Thoracic aorta (tissue), 2 donors: Measurements from ENCODE around the gene CLASP1. TPM values are rescaled to one million over a fixed set of nuclear protein-coding genes. Genes with fewer than 3 reads are reported as not detected.
"Not testable (repeated sequence)": the region's sequence is repeated elsewhere in the genome, so short reads cannot be mapped to it uniquely, and the experiment has no call there.

ENCODE experiments used
- ATAC-seq: fragments of 150-250 bp; one replicate; pipeline ENCODE4 v1.8.0; 2017; ENCODE audit warnings: low read depth; ENCODE audit not compliant: insufficient number of reproducible peaks, low FRiP score
- DNase-seq: peaks from one replicate; pipeline ENCODE4 v3.0.0-alpha.2; 2020; ENCODE audit warnings: low spot score
- H3K27ac ChIP-seq, 2 donors: fragments of 200-600 bp; sonication (generic); 1 replicate in 1 of 2; 2 replicates in 1 of 2; pipeline ENCODE4 v1.5.1; 2016; ENCODE audit warnings: mild to moderate bottlenecking in 2 of 2, moderate library complexity in 2 of 2
- H3K27me3 ChIP-seq: fragments of 200-600 bp; sonication (generic); replicated peaks from 2 replicates; pipeline ENCODE4 v1.6.0; 2016; ENCODE audit warnings: mild to moderate bottlenecking; ENCODE audit not compliant: insufficient read depth
- H3K36me3 ChIP-seq: fragments of 200-600 bp; sonication (generic); one replicate; pipeline ENCODE4 v1.5.1; 2016
- H3K4me1 ChIP-seq, 2 donors: fragments of 200-600 bp; sonication (generic); 1 replicate in 1 of 2; 2 replicates in 1 of 2; pipeline versions ENCODE4 v1.5.1 to v1.6.0; 2016; ENCODE audit warnings: low read depth in 2 of 2, mild to moderate bottlenecking in 1 of 2; ENCODE audit not compliant: control insufficient read depth in 1 of 2
- H3K4me3 ChIP-seq: fragments of 200-600 bp; sonication (generic); 2 replicates; pipeline ENCODE4 v1.5.1; 2016; ENCODE audit warnings: mild to moderate bottlenecking
- H3K9me3 ChIP-seq: fragments of 200-600 bp; sonication (generic); 2 replicates; pipeline ENCODE4 v1.5.1; 2016
- CTCF ChIP-seq: fragments of 200-600 bp; sonication (generic); IDR thresholded peaks from one replicate; pipeline ENCODE4 v1.5.1; 2019; ENCODE audit warnings: antibody characterized with exemption
- total RNA-seq, 2 donors: library from RNA; depleted of rRNA; stranded (reverse); fragments of >200 nt; gene quantifications; one replicate each; pipeline versions ENCODE4 v1.1.0 to v1.2.3, GENCODE V29; 2016

Gene CLASP1
- total RNA-seq, 2 donors from 2014 or later: 69.7 to 113 TPM

- Histone ChIP-seq H3K4me3 (no peak overlapping the region), H3K27me3 (no peaks in the 10 kb centered on the region), H3K36me3 (no peaks in the 10 kb centered on the region), H3K4me1 (peaks cover 24 to 25% of the 10 kb centered on the region in 2 donors), H3K9me3 (no peaks in the 10 kb centered on the region), H3K27ac (peak overlapping the region; percentile 56 to 77)
- ATAC-seq: peak; percentile 81
- no peak for TF ChIP-seq CTCF
- no peak for DNase-seq
Observed at GRCh38 chr2:121694398-121695170, 45.3 kb upstream of the CLASP1 start.

GRCh38 chr2:121690572-121690971 lies 41.3 kb upstream of the CLASP1 start:
- H3K27ac ChIP-seq, DNase-seq, H3K4me3 ChIP-seq, H3K9me3 ChIP-seq, H3K36me3 ChIP-seq, H3K27me3 ChIP-seq, ATAC-seq: not testable (repeated sequence)
- H3K4me1 ChIP-seq: peaks cover 13 to 15% of the 10 kb centered on the region in 2 donors

GRCh38 chr2:121690095-121690494 lies 40.8 kb upstream of the CLASP1 start:
- H3K27me3 ChIP-seq: no peaks in the 10 kb centered on the region
- DNase-seq (no peak), ATAC-seq (no peak)
- no peaks in the 10 kb centered on the region for H3K9me3 ChIP-seq
- H3K27ac ChIP-seq: no peak overlapping the region
- peaks cover 12 to 13% of the 10 kb centered on the region in 2 donors for H3K4me1 ChIP-seq
- no peak overlapping the region for H3K4me3 ChIP-seq
- no peaks in the 10 kb centered on the region for H3K36me3 ChIP-seq
- TF ChIP-seq CTCF: no peak

- peaks cover 6 to 7% of the 10 kb centered on the region in 2 donors for H3K4me1 ChIP-seq
- DNase-seq (no peak), ATAC-seq (no peak)
- H3K9me3 ChIP-seq: no peaks in the 10 kb centered on the region
- no peaks in the 10 kb centered on the region for H3K36me3 ChIP-seq
- H3K4me3 ChIP-seq: no peak overlapping the region
- H3K27ac ChIP-seq: no peak overlapping the region
- H3K27me3 ChIP-seq: no peaks in the 10 kb centered on the region
- TF ChIP-seq CTCF: no peak
Observed at GRCh38 chr2:121689356-121689755, 40.1 kb upstream of the CLASP1 start.

- Histone ChIP-seq H3K4me3 (no peak overlapping the region), H3K36me3 (no peaks in the 10 kb centered on the region), H3K27me3 (no peaks in the 10 kb centered on the region), H3K27ac (no peak overlapping the region), H3K9me3 (no peaks in the 10 kb centered on the region), H3K4me1 (peaks cover under 1 to 3% of the 10 kb centered on the region in 2 donors)
- no peak for ATAC-seq
- DNase-seq: no peak
- no peak for TF ChIP-seq CTCF
Observed at GRCh38 chr2:121688820-121689219, 39.6 kb upstream of the CLASP1 start.

- Histone ChIP-seq H3K9me3 (peaks cover 19% of the 10 kb centered on the region), H3K4me3 (no peak overlapping the region), H3K27me3 (no peaks in the 10 kb centered on the region), H3K27ac (no peak overlapping the region), H3K4me1 (no peaks in the 10 kb centered on the region), H3K36me3 (no peaks in the 10 kb centered on the region)
- TF ChIP-seq CTCF: no peak
- ATAC-seq: no peak
- no peak for DNase-seq
Observed at GRCh38 chr2:121686902-121687301, 37.6 kb upstream of the CLASP1 start.
